Neural progenitor cell (in vitro differentiated cells): ENCODE data around the gene SNX30. TPM values are rescaled to one million over a fixed set of nuclear protein-coding genes. Genes with fewer than 3 reads are reported as not detected.

Experiments
- DNase-seq: peaks from one replicate; pipeline ENCODE4 v3.0.0-alpha.2; 2016; ENCODE audit warnings: low spot score
- H2AFZ ChIP-seq: fragments of 200-600 bp; sonication (generic); replicated peaks from 2 replicates; pipeline ENCODE4 v1.6.1; 2016; ENCODE audit warnings: antibody characterized with exemption
- H3F3A ChIP-seq: fragments of 200-600 bp; sonication (generic); 2 replicates; pipeline ENCODE4 v1.6.1; 2016; ENCODE audit warnings: antibody characterized with exemption, low read depth
- H3K27ac ChIP-seq: fragments of 200-600 bp; sonication (generic); 2 replicates; pipeline ENCODE4 v1.5.1; 2016; ENCODE audit warnings: mild to moderate bottlenecking
- H3K27me3 ChIP-seq: fragments of 200-600 bp; sonication (generic); 2 replicates; pipeline ENCODE4 v1.6.1; 2016; ENCODE audit warnings: mild to moderate bottlenecking, moderate library complexity
- H3K36me3 ChIP-seq: fragments of 200-600 bp; sonication (generic); 2 replicates; pipeline ENCODE4 v1.5.1; 2016
- H3K4me1 ChIP-seq: fragments of 200-600 bp; sonication (generic); 2 replicates; pipeline ENCODE4 v1.6.1; 2016; ENCODE audit warnings: mixed run types
- H3K4me2 ChIP-seq: fragments of 200-600 bp; sonication (generic); 2 replicates; pipeline ENCODE4 v1.6.1; 2016
- H3K4me3 ChIP-seq: fragments of 200-600 bp; sonication (generic); 2 replicates; pipeline ENCODE4 v1.5.1; 2016
- H3K79me2 ChIP-seq: fragments of 200-600 bp; sonication (generic); 2 replicates; pipeline ENCODE4 v1.6.1; 2016; ENCODE audit warnings: low read depth
- H3K9ac ChIP-seq: fragments of 200-600 bp; sonication (generic); 2 replicates; pipeline ENCODE4 v1.6.1; 2016
- H3K9me3 ChIP-seq: fragments of 200-600 bp; sonication (generic); 2 replicates; pipeline ENCODE4 v1.5.1; 2016; ENCODE audit warnings: low read depth
- H4K20me1 ChIP-seq: fragments of 200-600 bp; sonication (generic); 2 replicates; pipeline ENCODE4 v1.6.1; 2016; ENCODE audit warnings: low read depth
- H3K27ac Mint-ChIP-seq: 3 replicates; pipeline ENCODE4 v1.8.0; 2021; ENCODE audit warnings: mixed read lengths
- H3K27me3 Mint-ChIP-seq: 2 replicates; pipeline ENCODE4 v1.8.0; 2022; ENCODE audit warnings: low read depth, mild to moderate bottlenecking, inconsistent platforms, moderate library complexity, mixed read lengths; ENCODE audit not compliant: insufficient read depth
- H3K36me3 Mint-ChIP-seq: 3 replicates; pipeline ENCODE4 v1.8.0; 2021; ENCODE audit warnings: mixed read lengths
- H3K4me1 Mint-ChIP-seq: 3 replicates; pipeline ENCODE4 v1.8.0; 2021; ENCODE audit warnings: mixed read lengths
- H3K4me3 Mint-ChIP-seq: 3 replicates; pipeline ENCODE4 v1.8.0; 2021; ENCODE audit warnings: mild to moderate bottlenecking, moderate library complexity, mixed read lengths
- H3K9me3 Mint-ChIP-seq: 3 replicates; pipeline ENCODE4 v1.8.0; 2020; ENCODE audit warnings: mixed read lengths
- CTCF ChIP-seq: fragments of 200-600 bp; sonication (generic); IDR thresholded peaks from 2 replicates; pipeline ENCODE4 v1.5.1; 2017; ENCODE audit warnings: antibody characterized with exemption, mild to moderate bottlenecking
- EZH2 ChIP-seq: fragments of 200-600 bp; sonication (generic); IDR thresholded peaks from 2 replicates; pipeline ENCODE4 v1.6.1; 2017; ENCODE audit warnings: antibody characterized with exemption, mild to moderate bottlenecking, moderate library complexity
- EZH2phosphoT487 ChIP-seq: fragments of 200-600 bp; sonication (generic); IDR thresholded peaks from 2 replicates; pipeline ENCODE4 v1.6.1; 2017; ENCODE audit warnings: antibody characterized with exemption
- total RNA-seq: library from RNA; depleted of rRNA; stranded (reverse); fragments of >200 nt; gene quantifications from 2 replicates; pipeline ENCODE4 v1.2.3, GENCODE V29; 2015; ENCODE audit warnings: low replicate concordance

SNX30 gene
- total RNA-seq, 1 donor from 2014 or later: 19.9 TPM

- peak within 1 kb of the TSS; percentile 49 for H3K4me3 ChIP-seq
- H3K36me3 Mint-ChIP-seq: no peaks in the 10 kb centered on the region
- no peaks in the 10 kb centered on the region for H3K36me3 ChIP-seq
- H3K27ac Mint-ChIP-seq: no peak within 1 kb of the TSS
- H3K4me1 ChIP-seq: peaks cover 4% of the 10 kb centered on the region
- no peak within 1 kb of the TSS for H3K27ac ChIP-seq
- peak within 1 kb of the TSS; percentile 96 for H3K4me2 ChIP-seq
- peak; percentile 70 for DNase-seq
- H3K79me2 ChIP-seq: no peaks in the 10 kb centered on the region
- peaks cover 1% of the 10 kb centered on the region for H3K9me3 Mint-ChIP-seq
- H4K20me1 ChIP-seq: no peaks in the 10 kb centered on the region
- peaks cover 2% of the 10 kb centered on the region for H3K4me1 Mint-ChIP-seq
- peak within 1 kb of the TSS; percentile 93 for H2AFZ ChIP-seq
- H3K27me3 Mint-ChIP-seq: peaks cover 11% of the 10 kb centered on the region
- no peak within 1 kb of the TSS for H3K9ac ChIP-seq
- no peaks in the 10 kb centered on the region for H3K9me3 ChIP-seq
- no peaks in the 10 kb centered on the region for H3F3A ChIP-seq
- H3K27me3 ChIP-seq: peaks cover 52% of the 10 kb centered on the region
- TF ChIP-seq EZH2phosphoT487 (peak; percentile 18), CTCF (no peak), EZH2 (peak; percentile 59)
- peak within 1 kb of the TSS; percentile 46 for H3K4me3 Mint-ChIP-seq
Measured at GRCh38 chr9:112890106-112891081, 139.8 kb downstream of the SNX30 start, which contains the start of gene SLC46A2. TSS of gene SLC46A2 (minus strand) at chr9:112890876. CDS start at chr9:112890681, 195 bp downstream.

- no peaks in the 10 kb centered on the region for H4K20me1 ChIP-seq
- no peak overlapping the region for H3K4me3 Mint-ChIP-seq
- H3K36me3 ChIP-seq: no peaks in the 10 kb centered on the region
- no peak overlapping the region for H2AFZ ChIP-seq
- no peaks in the 10 kb centered on the region for H3K36me3 Mint-ChIP-seq
- DNase-seq: no peak
- no peak overlapping the region for H3K9ac ChIP-seq
- H3K27me3 Mint-ChIP-seq: peaks cover 11% of the 10 kb centered on the region
- H3K9me3 ChIP-seq: no peaks in the 10 kb centered on the region
- peaks cover 1% of the 10 kb centered on the region for H3K9me3 Mint-ChIP-seq
- H3K27ac Mint-ChIP-seq: no peak overlapping the region
- no peak for TF ChIP-seq CTCF
- no peak for TF ChIP-seq EZH2
- TF ChIP-seq EZH2phosphoT487: no peak
- H3K79me2 ChIP-seq: no peaks in the 10 kb centered on the region
- H3K4me3 ChIP-seq: no peak overlapping the region
- no peak overlapping the region for H3K27ac ChIP-seq
- peaks cover 52% of the 10 kb centered on the region for H3K27me3 ChIP-seq
- no peaks in the 10 kb centered on the region for H3F3A ChIP-seq
- H3K4me1 Mint-ChIP-seq: peaks cover 2% of the 10 kb centered on the region
- H3K4me1 ChIP-seq: peaks cover 4% of the 10 kb centered on the region
- H3K4me2 ChIP-seq: no peak overlapping the region
Measured at GRCh38 chr9:112891521-112891920, 141.0 kb downstream of the SNX30 start.

GRCh38 chr9:112892981-112893380 lies 142.4 kb downstream of the SNX30 start:
- peaks cover 10% of the 10 kb centered on the region for H3K27me3 Mint-ChIP-seq
- H3K27me3 ChIP-seq: peaks cover 52% of the 10 kb centered on the region
- H3K4me3 ChIP-seq: no peak overlapping the region
- H3K4me1 ChIP-seq: peaks cover 4% of the 10 kb centered on the region
- TF ChIP-seq EZH2phosphoT487: no peak
- TF ChIP-seq CTCF: no peak
- no peak for TF ChIP-seq EZH2
- peaks cover 2% of the 10 kb centered on the region for H3K4me1 Mint-ChIP-seq
- H4K20me1 ChIP-seq: no peaks in the 10 kb centered on the region
- no peak overlapping the region for H2AFZ ChIP-seq
- peaks cover 1% of the 10 kb centered on the region for H3K9me3 Mint-ChIP-seq
- no peaks in the 10 kb centered on the region for H3K36me3 Mint-ChIP-seq
- H3F3A ChIP-seq: no peaks in the 10 kb centered on the region
- no peaks in the 10 kb centered on the region for H3K9me3 ChIP-seq
- no peak overlapping the region for H3K9ac ChIP-seq
- H3K4me2 ChIP-seq: no peak overlapping the region
- no peaks in the 10 kb centered on the region for H3K36me3 ChIP-seq
- no peak overlapping the region for H3K4me3 Mint-ChIP-seq
- H3K27ac ChIP-seq: no peak overlapping the region
- DNase-seq: no peak
- no peak overlapping the region for H3K27ac Mint-ChIP-seq
- H3K79me2 ChIP-seq: no peaks in the 10 kb centered on the region
